Pulmonary artery endothelial cell (primary cell): ENCODE measurements around the gene EIF3B. TPM values are rescaled to one million over a fixed set of nuclear protein-coding genes. Genes with fewer than 3 reads are reported as not detected.

Experiments used
- total RNA-seq: library from RNA; depleted of rRNA; stranded (reverse); fragments of >200 nt; gene quantifications from 2 replicates; pipeline ENCODE4 v1.2.3, GENCODE V29; 2014

Gene EIF3B
- total RNA-seq, 1 donor from 2014 or later: 280 TPM

Other genes with a start within 250 kb of the EIF3B start
- 47.4 and 53.2 TPM in 2 replicates for gene MAD1L1, start 121.9 kb upstream of the EIF3B start, total RNA-seq
- gene MRM2, start 112.6 kb upstream of the EIF3B start, total RNA-seq: 17.8 and 18.6 TPM in 2 replicates
- 19.6 and 20.3 TPM in 2 replicates for gene NUDT1, start 112.6 kb upstream of the EIF3B start, total RNA-seq
- gene SNX8, start 40.4 kb upstream of the EIF3B start, total RNA-seq: 11.1 and 13.1 TPM in 2 replicates
- gene CHST12, start 48.8 kb downstream of the EIF3B start, total RNA-seq: 7.5 and 8.3 TPM in 2 replicates
- not detected in 2 replicates for gene GRIFIN, start 121.6 kb downstream of the EIF3B start, total RNA-seq
- gene LFNG, start 164.9 kb downstream of the EIF3B start, total RNA-seq: 5.8 and 8.6 TPM in 2 replicates
- gene BRAT1, start 200.7 kb downstream of the EIF3B start, total RNA-seq: 19.2 and 31.2 TPM in 2 replicates
- gene IQCE, start 204.2 kb downstream of the EIF3B start, total RNA-seq: 7.1 and 10.3 TPM in 2 replicates